HG03139 (cell line): ENCODE data around the gene OR51E1.

ENCODE experiments used
- ATAC-seq: cut with Tn5 transposase; IDR thresholded peaks from one replicate; pipeline ENCODE4 v1.9.1; 2021; ENCODE audit not compliant: unreplicated experiment

Gene OR51E1

GRCh38 chr11:4704790-4705334 is 61.1 kb downstream of the OR51E1 start:
- ATAC-seq, result no peak
